SK-N-SH (cell line): Measurements from ENCODE around the gene MEGF6. TPM values are rescaled to one million over a fixed set of nuclear protein-coding genes. Genes with fewer than 3 reads are reported as not detected.

Experiments used
- CTCF ChIA-PET: fragments of 300-600, 350-600 bp; formaldehyde crosslinking; extraction: SDS; loops from one replicate; lab custom pipeline; 2021; lab: Yijun Ruan, JAX
- POLR2A ChIA-PET: fragments of 350-600 bp; sonication (Branson Sonifier 250); formaldehyde crosslinking; extraction: SDS; loops from one replicate; lab custom pipeline; 2020; ENCODE audit warnings: antibody characterized with exemption, inconsistent platforms; lab: Yijun Ruan, JAX
- DNase-seq: peaks from one replicate; pipeline ENCODE4 v3.0.0; 2012
- H2AFZ ChIP-seq: fragments of 200-600 bp; sonication (generic); 2 replicates; pipeline ENCODE4 v1.8.1; 2016; ENCODE audit warnings: antibody characterized with exemption, mild to moderate bottlenecking, low read depth
- H3F3A ChIP-seq: fragments of 200-600 bp; sonication (generic); replicated peaks from 2 replicates; pipeline ENCODE3; 2016; ENCODE audit warnings: antibody characterized with exemption, mild to moderate bottlenecking; ENCODE audit not compliant: insufficient read depth
- H3K27ac ChIP-seq, 2 experiments: fragments of 200-500 bp in 1 of 2; fragments of 200-600 bp in 1 of 2; sonication (Bioruptor generic) in 1 of 2; sonication (generic), shearing (Covaris generic) in 1 of 2; 2 replicates each; pipeline versions ENCODE4 v1.5.1 to v1.6.1; 2014 to 2016; ENCODE audit warnings: low read depth in 2 of 2, inconsistent platforms in 1 of 2, low read length in 1 of 2, mild to moderate bottlenecking in 1 of 2, mixed read lengths in 1 of 2
- H3K27me3 ChIP-seq: fragments of 200-600 bp; sonication (generic), shearing (Covaris generic); 2 replicates; pipeline ENCODE4 v1.6.1; 2016; ENCODE audit warnings: mixed run types; ENCODE audit not compliant: insufficient read depth
- H3K36me3 ChIP-seq, 2 experiments: fragments of 200-500 bp in 1 of 2; fragments of 200-600 bp in 1 of 2; sonication (Bioruptor generic) in 1 of 2; sonication (generic) in 1 of 2; replicated peaks in 1 of 2; 2 replicates each; pipeline versions ENCODE3 to v1.5.1; 2014 to 2016; ENCODE audit warnings: low read length in 1 of 2, mild to moderate bottlenecking in 1 of 2; ENCODE audit not compliant: insufficient read depth in 2 of 2, control insufficient read depth in 1 of 2
- H3K4me1 ChIP-seq, 2 experiments: fragments of 200-500 bp in 1 of 2; fragments of 200-600 bp in 1 of 2; sonication (Bioruptor generic) in 1 of 2; sonication (generic), shearing (Covaris generic) in 1 of 2; 2 replicates each; pipeline versions ENCODE4 v1.5.1 to v1.6.1; 2014 to 2016; ENCODE audit warnings: low read depth in 1 of 2, low read length in 1 of 2, mixed run types in 1 of 2; ENCODE audit not compliant: insufficient read depth in 2 of 2, control insufficient read depth in 1 of 2
- H3K4me2 ChIP-seq: fragments of 200-600 bp; sonication (generic), shearing (Covaris generic); 2 replicates; pipeline ENCODE4 v1.6.1; 2017; ENCODE audit warnings: mixed run types
- H3K4me3 ChIP-seq, 2 experiments: fragments of 200-500 bp in 1 of 2; fragments of 200-600 bp in 1 of 2; sonication (Bioruptor generic) in 1 of 2; sonication (generic), shearing (Covaris generic) in 1 of 2; 2 replicates each; pipeline versions ENCODE4 v1.5.1 to v1.8.1; 2014 to 2016; ENCODE audit warnings: low read depth in 2 of 2, inconsistent platforms in 1 of 2, low read length in 1 of 2, mild to moderate bottlenecking in 1 of 2, mixed read lengths in 1 of 2, moderate library complexity in 1 of 2
- H3K79me2 ChIP-seq: fragments of 200-600 bp; sonication (generic); 2 replicates; pipeline ENCODE4 v1.8.1; 2017; ENCODE audit warnings: mild to moderate bottlenecking; ENCODE audit not compliant: insufficient read depth
- H3K9ac ChIP-seq: fragments of 200-600 bp; sonication (generic); 2 replicates; pipeline ENCODE4 v1.6.1; 2017; ENCODE audit warnings: mixed run types
- H3K9me2 ChIP-seq: fragments of 200-600 bp; sonication (generic); 2 replicates; pipeline ENCODE4 v1.6.1; 2017; ENCODE audit warnings: mixed run types
- H3K9me3 ChIP-seq: fragments of 200-600 bp; sonication (generic); 2 replicates; pipeline ENCODE4 v1.6.1; 2017; ENCODE audit warnings: mixed run types, mild to moderate bottlenecking, moderate library complexity
- H4K20me1 ChIP-seq: fragments of 200-600 bp; sonication (generic); 2 replicates; pipeline ENCODE4 v1.6.1; 2017; ENCODE audit warnings: mild to moderate bottlenecking, mixed run types; ENCODE audit not compliant: insufficient read depth
- CTCF ChIP-seq: fragments of 200-600 bp; sonication (generic); IDR thresholded peaks from 2 replicates; pipeline ENCODE4 v1.6.1; 2017; ENCODE audit warnings: antibody characterized with exemption, mild to moderate bottlenecking, moderate library complexity
- EZH2phosphoT487 ChIP-seq: fragments of 200-600 bp; sonication (generic); IDR thresholded peaks from 2 replicates; pipeline ENCODE4 v1.6.1; 2017; ENCODE audit warnings: low read depth, mixed run types, mild to moderate bottlenecking, antibody characterized with exemption, moderate library complexity, borderline replicate concordance
- FOSL2 ChIP-seq: IDR thresholded peaks from 2 replicates; pipeline ENCODE4 v1.4.0; 2012; ENCODE audit warnings: low read depth, mild to moderate bottlenecking, moderate library complexity, borderline replicate concordance
- FOXJ3 ChIP-seq: sonication (generic); formaldehyde crosslinking; IDR thresholded peaks from 2 replicates; pipeline ENCODE4 v1.5.1; 2020; ENCODE audit warnings: mild to moderate bottlenecking, missing genetic modification reagents
- FOXM1 ChIP-seq: IDR thresholded peaks from 2 replicates; pipeline ENCODE4 v1.4.0; 2012; ENCODE audit warnings: low read depth, mild to moderate bottlenecking
- GABPA ChIP-seq: IDR thresholded peaks from 2 replicates; pipeline ENCODE4 v1.4.0; 2012; ENCODE audit warnings: low read depth, mild to moderate bottlenecking
- GATA2 ChIP-seq: sonication (generic); formaldehyde crosslinking; IDR thresholded peaks from 2 replicates; pipeline ENCODE4 v1.5.0; 2020; ENCODE audit warnings: mild to moderate bottlenecking, missing genetic modification reagents
- IRF3 ChIP-seq: fragments of 150-350 bp; IDR thresholded peaks from 2 replicates; pipeline ENCODE4 v1.6.1; 2016; ENCODE audit warnings: mild to moderate bottlenecking, low read depth, low read length
- JUND ChIP-seq: IDR thresholded peaks from 2 replicates; pipeline ENCODE4 v1.4.0; 2012
- MEF2A ChIP-seq: IDR thresholded peaks from 2 replicates; pipeline ENCODE4 v1.4.0; 2012; ENCODE audit warnings: low read depth, borderline replicate concordance
- MXI1 ChIP-seq: IDR thresholded peaks from 2 replicates; pipeline ENCODE4 v1.6.1; 2012; ENCODE audit warnings: mild to moderate bottlenecking, low read depth, low read length, improper control_type of control experiment
- NFIC ChIP-seq: IDR thresholded peaks from 2 replicates; pipeline ENCODE4 v1.4.0; 2012; ENCODE audit warnings: borderline replicate concordance
- NRF1 ChIP-seq: IDR thresholded peaks from 2 replicates; pipeline ENCODE4 v1.6.1; 2012; ENCODE audit warnings: low read depth, mild to moderate bottlenecking, low read length
- RAD21 ChIP-seq: IDR thresholded peaks from 2 replicates; pipeline ENCODE4 v1.6.1; 2012; ENCODE audit warnings: mild to moderate bottlenecking, low read length
- RCOR1 ChIP-seq: fragments of 150-350 bp; IDR thresholded peaks from 2 replicates; pipeline ENCODE4 v1.6.1; 2017; ENCODE audit warnings: antibody characterized with exemption, low read length
- REST ChIP-seq: IDR thresholded peaks from 2 replicates; pipeline ENCODE4 v1.6.1; 2012; ENCODE audit warnings: mild to moderate bottlenecking, low read depth, low read length, moderate library complexity
- SIN3A ChIP-seq: IDR thresholded peaks from 2 replicates; pipeline ENCODE4 v1.6.1; 2012; ENCODE audit warnings: low read depth, mild to moderate bottlenecking, low read length, moderate library complexity, borderline replicate concordance
- SMC3 ChIP-seq: IDR thresholded peaks from 2 replicates; pipeline ENCODE4 v1.6.1; 2012; ENCODE audit warnings: low read depth, low read length, improper control_type of control experiment
- TCF12 ChIP-seq: IDR thresholded peaks from 2 replicates; pipeline ENCODE4 v1.4.0; 2012
- ZBTB33 ChIP-seq: IDR thresholded peaks from 2 replicates; pipeline ENCODE4 v1.4.0; 2012; ENCODE audit warnings: low read depth, borderline replicate concordance
- WGBS: methylation state at CpG from one replicate; pipeline ENCODE4 v1.1.6; 2017; ENCODE audit warnings: low lambda C conversion rate; 5-methylcytosine and 5-hydroxymethylcytosine counted together
- polyA plus RNA-seq, 3 experiments: library from polyadenylated mRNA; depleted of rRNA; stranded (reverse); fragments of >200 nt; gene quantifications; 2 replicates each; pipeline ENCODE4 v1.2.3, GENCODE V29; 2012

The MEGF6 gene
- polyA plus RNA-seq, 1 of the 3 experiments (the other 2 are of a cell fraction), result 7.6 TPM

- H3K9me2 ChIP-seq, result no peaks in the 10 kb centered on the region
- POLR2A ChIA-PET, result no interaction called here
- H2AFZ ChIP-seq, result no peak overlapping the region
- no peaks in the 10 kb centered on the region for H4K20me1 ChIP-seq
- H3K4me3 ChIP-seq, result no peak overlapping the region
- H3K27me3 ChIP-seq, result no peaks in the 10 kb centered on the region
- WGBS, result 49% methylated on average over 12 of the region's 12 CpGs
- H3K27ac ChIP-seq, result no peak overlapping the region
- H3K4me1 ChIP-seq, result no peaks in the 10 kb centered on the region
- no peaks in the 10 kb centered on the region for H3F3A ChIP-seq
- CTCF ChIA-PET, result interaction anchor here (0.7 to 5.3 kb wide), 6 partner anchors 10 to 122 kb away, joined by 3 to 64 read pairs (median 4); no protein-coding TSS in a partner anchor
- TF ChIP-seq JUND (no peak), RCOR1 (no peak), GABPA (no peak), CTCF (no peak), SMC3 (no peak), FOXM1 (no peak), IRF3 (no peak), ZBTB33 (no peak), SIN3A (no peak), MXI1 (no peak), REST (no peak), EZH2phosphoT487 (no peak), NRF1 (no peak), RAD21 (no peak), FOXJ3 (CRISPR knock-in tag) (no peak), TCF12 (no peak), NFIC (no peak), GATA2 (CRISPR knock-in tag) (no peak), FOSL2 (no peak), MEF2A (no peak)
- no peaks in the 10 kb centered on the region for H3K79me2 ChIP-seq
- H3K4me2 ChIP-seq, result no peak overlapping the region
- no peaks in the 10 kb centered on the region for H3K36me3 ChIP-seq
- DNase-seq, result no peak
- no peak overlapping the region for H3K9ac ChIP-seq
- H3K9me3 ChIP-seq, result no peaks in the 10 kb centered on the region
Measured at GRCh38 chr1:3442901-3443300, 168.4 kb downstream of the MEGF6 start.
